Kidney epithelial cell (primary cell): ENCODE results near the gene ARHGAP19. TPM values are rescaled to one million over a fixed set of nuclear protein-coding genes. Genes with fewer than 3 reads are reported as not detected.

Experiments
- DNase-seq: peaks from one replicate; pipeline ENCODE4 v3.0.0-alpha.2; 2010; ENCODE audit warnings: low read depth
- H3K27me3 ChIP-seq: 2 replicates; pipeline ENCODE4 v1.6.0; 2011; ENCODE audit warnings: low read length; ENCODE audit not compliant: control insufficient read depth, insufficient read depth
- H3K36me3 ChIP-seq: 2 replicates; pipeline ENCODE4 v1.5.1; 2011; ENCODE audit warnings: low read length; ENCODE audit not compliant: control insufficient read depth, insufficient read depth
- H3K4me3 ChIP-seq: 2 replicates; pipeline ENCODE4 v1.5.1; 2011; ENCODE audit warnings: low read depth, mild to moderate bottlenecking, control low read depth, low read length
- total RNA-seq: library from RNA; depleted of rRNA; stranded (reverse); fragments of >200 nt; gene quantifications from 2 replicates; pipeline ENCODE4 v1.2.3, GENCODE V29; 2015
- TF ChIP-seq, protein P1 (sequence below): IDR thresholded peaks from 2 replicates; pipeline ENCODE4 v1.5.1; 2011; ENCODE audit warnings: mild to moderate bottlenecking, moderate library complexity, low read length, control low read depth, inconsistent platforms; ENCODE audit not compliant: insufficient read depth, poor library complexity, severe bottlenecking

Gene ARHGAP19
- total RNA-seq, 1 donor from 2014 or later: 5.4 TPM

DNA sequence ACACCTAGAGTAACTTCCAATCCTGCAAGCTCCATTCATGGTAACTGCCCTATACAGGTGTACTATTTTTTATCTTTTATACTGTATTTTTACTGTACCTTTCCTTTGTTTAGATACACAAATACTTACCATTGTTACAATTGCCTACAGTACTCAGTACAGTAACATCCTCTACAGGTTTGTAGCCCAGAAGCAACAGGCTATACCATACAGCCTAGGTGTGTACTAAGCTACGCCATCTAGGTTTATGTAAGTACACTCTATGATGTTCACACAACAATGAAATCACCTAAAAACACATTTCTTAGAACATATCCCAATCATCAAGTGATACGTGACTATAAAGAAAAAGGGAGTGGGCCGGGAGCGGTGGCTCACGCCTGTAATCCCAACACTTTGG lies 53.6 kb downstream of the ARHGAP19 start:
- no peak overlapping the region for H3K4me3 ChIP-seq
- no peak for DNase-seq
- no peaks in the 10 kb centered on the region for H3K27me3 ChIP-seq
- no peaks in the 10 kb centered on the region for H3K36me3 ChIP-seq
- TF ChIP-seq, protein P1, sequence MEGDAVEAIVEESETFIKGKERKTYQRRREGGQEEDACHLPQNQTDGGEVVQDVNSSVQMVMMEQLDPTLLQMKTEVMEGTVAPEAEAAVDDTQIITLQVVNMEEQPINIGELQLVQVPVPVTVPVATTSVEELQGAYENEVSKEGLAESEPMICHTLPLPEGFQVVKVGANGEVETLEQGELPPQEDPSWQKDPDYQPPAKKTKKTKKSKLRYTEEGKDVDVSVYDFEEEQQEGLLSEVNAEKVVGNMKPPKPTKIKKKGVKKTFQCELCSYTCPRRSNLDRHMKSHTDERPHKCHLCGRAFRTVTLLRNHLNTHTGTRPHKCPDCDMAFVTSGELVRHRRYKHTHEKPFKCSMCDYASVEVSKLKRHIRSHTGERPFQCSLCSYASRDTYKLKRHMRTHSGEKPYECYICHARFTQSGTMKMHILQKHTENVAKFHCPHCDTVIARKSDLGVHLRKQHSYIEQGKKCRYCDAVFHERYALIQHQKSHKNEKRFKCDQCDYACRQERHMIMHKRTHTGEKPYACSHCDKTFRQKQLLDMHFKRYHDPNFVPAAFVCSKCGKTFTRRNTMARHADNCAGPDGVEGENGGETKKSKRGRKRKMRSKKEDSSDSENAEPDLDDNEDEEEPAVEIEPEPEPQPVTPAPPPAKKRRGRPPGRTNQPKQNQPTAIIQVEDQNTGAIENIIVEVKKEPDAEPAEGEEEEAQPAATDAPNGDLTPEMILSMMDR: no peak

DNA sequence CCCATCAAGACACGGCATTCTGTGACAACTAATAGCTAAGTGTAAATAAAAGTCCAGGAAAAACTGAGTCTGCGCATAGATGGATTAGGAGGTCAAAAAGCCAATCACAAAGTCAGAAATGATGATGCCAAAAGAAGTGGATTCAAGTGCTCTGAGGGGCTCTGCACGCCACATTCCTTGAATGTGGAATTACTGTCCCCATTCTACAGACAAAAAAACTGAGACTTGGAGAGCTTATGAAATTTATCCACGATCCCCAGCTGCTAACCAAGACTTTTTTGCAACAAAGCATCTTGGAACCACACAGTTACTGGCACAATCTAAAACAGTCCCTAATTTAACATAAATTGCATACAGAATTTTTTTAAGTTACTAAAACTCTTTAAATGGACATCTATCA lies 57.1 kb downstream of the ARHGAP19 start:
- Histone ChIP-seq H3K4me3 (no peak overlapping the region), H3K36me3 (no peaks in the 10 kb centered on the region), H3K27me3 (no peaks in the 10 kb centered on the region)
- TF ChIP-seq, protein P1: no peak
- DNase-seq: no peak

DNA sequence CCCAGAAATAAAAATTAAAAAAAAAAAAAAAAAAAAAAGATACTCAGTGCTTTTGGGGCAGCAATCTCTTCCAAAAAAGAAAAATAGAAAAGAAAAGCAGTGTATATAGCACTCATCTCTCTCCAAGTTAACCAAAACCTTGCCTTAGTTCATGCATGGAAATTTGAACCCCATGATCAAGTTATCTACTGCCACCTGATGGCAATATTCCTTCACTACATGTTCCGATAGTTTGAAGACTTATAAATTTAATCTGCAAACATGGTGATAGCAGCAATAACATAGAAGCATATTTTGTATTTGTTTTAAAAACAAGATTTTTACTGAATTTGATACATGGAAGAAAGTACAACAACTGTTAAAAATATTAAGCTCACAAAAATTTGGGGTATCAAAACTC lies 58.0 kb downstream of the ARHGAP19 start:
- DNase-seq: no peak
- H3K27me3 ChIP-seq: no peaks in the 10 kb centered on the region
- TF ChIP-seq, protein P1: peak; percentile 61
- H3K4me3 ChIP-seq: no peak overlapping the region
- H3K36me3 ChIP-seq: no peaks in the 10 kb centered on the region

GRCh38 chr10:97230146-97230545 lies 62.3 kb downstream of the ARHGAP19 start:
- no peak overlapping the region for H3K4me3 ChIP-seq
- no peak for DNase-seq
- no peaks in the 10 kb centered on the region for H3K36me3 ChIP-seq
- H3K27me3 ChIP-seq: no peaks in the 10 kb centered on the region
- TF ChIP-seq, protein P1: no peak

DNA sequence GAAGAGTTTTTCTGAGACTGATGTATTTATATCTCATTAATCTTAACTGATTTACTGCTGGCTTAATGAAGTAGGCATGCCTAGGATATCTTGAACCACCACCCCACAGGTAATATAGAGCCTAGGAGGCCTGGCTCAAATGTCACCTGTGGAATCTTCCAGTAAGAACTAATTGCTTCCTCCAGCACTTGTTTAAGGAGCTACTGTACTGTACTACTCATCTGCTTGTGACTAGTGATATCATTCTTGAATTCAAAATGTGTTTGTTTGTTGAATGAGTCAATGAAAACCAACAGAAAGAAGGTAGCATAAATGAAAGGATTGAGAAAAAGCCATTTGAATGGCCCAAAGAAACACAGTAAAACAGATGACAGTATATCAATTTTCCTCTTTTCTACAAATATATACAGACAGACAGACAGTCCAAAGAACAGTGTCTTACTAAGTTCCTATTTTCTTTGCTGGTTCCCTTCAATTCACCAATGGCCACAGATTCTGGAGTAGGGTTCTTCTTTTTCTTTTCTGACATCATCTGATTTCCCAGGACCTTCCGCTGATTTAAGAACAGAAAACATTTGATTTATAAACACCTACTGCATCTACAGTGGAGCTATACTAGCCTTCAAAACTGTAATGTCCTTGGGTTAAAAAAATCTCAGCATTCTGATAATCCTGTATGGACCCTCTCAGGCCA lies 63.0 kb downstream of the ARHGAP19 start:
- no peaks in the 10 kb centered on the region for H3K36me3 ChIP-seq
- no peak overlapping the region for H3K4me3 ChIP-seq
- TF ChIP-seq, protein P1: no peak
- DNase-seq: peak; percentile 25
- H3K27me3 ChIP-seq: no peaks in the 10 kb centered on the region

- DNase-seq: no peak
- Histone ChIP-seq H3K4me3 (no peak overlapping the region), H3K27me3 (no peaks in the 10 kb centered on the region), H3K36me3 (no peaks in the 10 kb centered on the region)
- TF ChIP-seq, protein P1: no peak
These were observed 63.7 kb downstream of the ARHGAP19 start for GRCh38 chr10:97228775-97229157.
